RWPE2 (cell line): Measurements from ENCODE around the gene ARHGEF28.

Experiments
- ATAC-seq: fragments of 200-7000 bp; cut with Tn5 transposase; 3 replicates; pipeline ENCODE4 v1.9.1; 2021; ENCODE audit warnings: low read depth
- DNase-seq: peaks from one replicate; pipeline ENCODE4 v3.0.0-alpha.2; 2020; ENCODE audit warnings: low spot score
- H3K27ac ChIP-seq: fragments of 450-650 bp; 2 replicates; pipeline ENCODE4 v1.5.1; 2017; ENCODE audit warnings: mild to moderate bottlenecking; ENCODE audit not compliant: poor library complexity, severe bottlenecking
- H3K27me3 ChIP-seq: fragments of 250-450 bp; sonication (Bioruptor Pico); 2 replicates; pipeline ENCODE4 v1.5.1; 2021; ENCODE audit warnings: mild to moderate bottlenecking, moderate library complexity; ENCODE audit not compliant: insufficient read depth, poor library complexity, severe bottlenecking
- H3K36me3 ChIP-seq: fragments of 250-450 bp; sonication (Bioruptor Pico); 2 replicates; pipeline ENCODE4 v1.5.1; 2020; ENCODE audit warnings: low read depth, mild to moderate bottlenecking, moderate library complexity
- H3K4me1 ChIP-seq: fragments of 250-450 bp; sonication (Bioruptor Pico); 2 replicates; pipeline ENCODE4 v1.5.1; 2021; ENCODE audit warnings: mild to moderate bottlenecking, moderate library complexity; ENCODE audit not compliant: insufficient read depth, poor library complexity, severe bottlenecking
- H3K4me3 ChIP-seq: fragments of 250-450 bp; sonication (Bioruptor Pico); 2 replicates; pipeline ENCODE4 v1.5.1; 2021; ENCODE audit warnings: mild to moderate bottlenecking, moderate library complexity; ENCODE audit not compliant: severe bottlenecking
- H3K9me3 ChIP-seq: fragments of 250-450 bp; sonication (Bioruptor Pico); 2 replicates; pipeline ENCODE4 v1.5.1; 2021; ENCODE audit warnings: mild to moderate bottlenecking, moderate library complexity; ENCODE audit not compliant: severe bottlenecking
- CTCF ChIP-seq: fragments of 450-650 bp; IDR thresholded peaks from one replicate; pipeline ENCODE4 v1.5.1; 2017; ENCODE audit warnings: mild to moderate bottlenecking, moderate library complexity; ENCODE audit not compliant: poor library complexity, severe bottlenecking

Gene ARHGEF28

DNA sequence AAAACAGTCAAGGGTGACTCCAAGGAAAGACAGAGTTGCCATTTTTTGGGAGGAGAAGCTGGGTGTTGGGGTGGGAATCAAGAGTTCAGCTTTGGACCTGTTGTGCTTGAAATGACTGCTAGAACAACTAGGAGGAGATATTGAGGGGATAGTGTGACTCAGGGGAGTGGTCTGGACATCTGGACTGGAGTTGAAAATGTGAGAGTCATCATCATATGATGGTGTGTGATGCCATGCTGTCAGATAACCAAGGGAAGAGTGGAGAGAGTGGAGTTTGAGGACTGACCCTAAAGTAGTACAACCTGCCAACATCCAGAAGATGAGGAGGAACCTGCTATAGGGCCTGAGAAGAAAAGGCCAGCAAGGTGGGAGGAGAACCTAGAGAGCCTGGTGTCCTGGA, 199.7 kb downstream of the ARHGEF28 start:
- no peak for DNase-seq
- peaks cover 39% of the 10 kb centered on the region for H3K4me1 ChIP-seq
- H3K9me3 ChIP-seq = no peaks in the 10 kb centered on the region
- H3K4me3 ChIP-seq = no peak overlapping the region
- peak overlapping the region; percentile 49 for H3K27ac ChIP-seq
- H3K36me3 ChIP-seq = peaks cover 23% of the 10 kb centered on the region
- no peak for ATAC-seq
- TF ChIP-seq CTCF = no peak
- no peaks in the 10 kb centered on the region for H3K27me3 ChIP-seq

DNA sequence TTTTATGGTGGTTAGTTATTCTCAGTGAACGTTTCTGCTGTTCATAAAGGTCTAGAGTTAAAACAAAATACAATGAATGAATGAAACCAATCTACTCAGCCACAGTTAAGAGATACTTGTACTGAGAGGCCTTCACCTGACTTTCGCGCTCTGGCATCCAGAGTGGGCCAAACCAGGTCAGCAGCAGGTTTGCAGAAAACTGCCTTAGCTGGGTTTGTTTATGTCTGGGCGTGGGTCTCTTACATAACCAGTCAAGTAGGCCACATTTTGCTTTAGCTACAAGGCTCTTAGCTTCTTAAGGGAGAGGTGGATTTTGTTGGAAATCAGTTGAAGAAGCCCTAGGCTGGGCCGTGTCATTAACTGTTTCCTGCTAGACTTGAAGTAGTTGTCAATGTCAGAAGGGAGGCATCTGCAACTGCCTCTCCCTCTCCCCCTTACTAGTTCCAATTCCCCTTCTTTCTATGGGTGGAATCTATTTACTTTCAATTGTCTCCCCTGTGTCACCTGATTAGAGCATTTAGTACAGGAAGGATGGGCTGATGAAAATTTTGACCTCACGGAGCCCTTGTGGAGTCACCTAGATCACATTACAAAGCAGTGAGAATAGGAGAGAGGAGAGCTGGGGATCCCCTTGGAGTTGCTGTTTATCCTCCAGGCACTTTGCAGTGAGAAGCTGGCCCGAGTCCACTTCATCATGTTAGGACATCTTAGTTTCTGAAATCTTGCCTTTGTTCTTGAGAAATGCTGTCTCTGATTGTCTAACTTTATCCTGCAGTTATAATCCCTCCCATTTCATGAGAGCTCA, 200.5 kb downstream of the ARHGEF28 start:
- peak; percentile 83 for DNase-seq

DNA sequence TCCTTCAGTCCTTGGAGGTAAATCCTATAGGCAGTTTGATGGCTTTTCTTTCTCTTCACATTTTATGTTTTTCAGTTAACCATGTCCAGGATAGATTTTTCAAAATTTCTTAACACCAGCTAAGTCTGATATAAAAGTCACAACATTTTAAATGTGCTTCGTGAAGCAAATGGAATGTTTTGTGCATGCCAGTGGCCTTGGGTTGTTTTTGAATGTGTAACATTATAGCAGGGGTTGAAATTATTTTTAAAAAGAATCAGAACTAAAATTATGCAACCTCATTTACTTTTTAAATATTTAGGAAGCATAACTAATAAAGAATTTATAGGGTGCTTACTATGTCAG, 201.1 kb downstream of the ARHGEF28 start:
- peaks cover 42% of the 10 kb centered on the region for H3K4me1 ChIP-seq
- H3K36me3 ChIP-seq = peaks cover 27% of the 10 kb centered on the region
- ATAC-seq (no peak), DNase-seq (no peak)
- H3K27ac ChIP-seq = peak overlapping the region; percentile 49
- H3K27me3 ChIP-seq = no peaks in the 10 kb centered on the region
- no peak overlapping the region for H3K4me3 ChIP-seq
- no peak for TF ChIP-seq CTCF
- no peaks in the 10 kb centered on the region for H3K9me3 ChIP-seq

More for the DNA sequence above, 200.5 kb downstream of the ARHGEF28 start:
- Histone ChIP-seq H3K27me3 (no peaks in the 10 kb centered on the region), H3K4me3 (no peak overlapping the region), H3K9me3 (no peaks in the 10 kb centered on the region), H3K27ac (peak overlapping the region; percentile 49), H3K36me3 (peaks cover 28% of the 10 kb centered on the region), H3K4me1 (peaks cover 45% of the 10 kb centered on the region)
- ATAC-seq = peak; percentile 93
- no peak for TF ChIP-seq CTCF

GRCh38 chr5:73828465-73828864, 202.5 kb downstream of the ARHGEF28 start:
- Histone ChIP-seq H3K36me3 (peaks cover 37% of the 10 kb centered on the region), H3K9me3 (no peaks in the 10 kb centered on the region), H3K4me3 (no peak overlapping the region), H3K4me1 (peaks cover 28% of the 10 kb centered on the region), H3K27ac (no peak overlapping the region), H3K27me3 (no peaks in the 10 kb centered on the region)
- ATAC-seq (no peak), DNase-seq (no peak)
- TF ChIP-seq CTCF = no peak

GRCh38 chr5:73830646-73831045, 204.7 kb downstream of the ARHGEF28 start:
- no peak for DNase-seq
- peaks cover 23% of the 10 kb centered on the region for H3K4me1 ChIP-seq
- peaks cover 46% of the 10 kb centered on the region for H3K36me3 ChIP-seq
- H3K9me3 ChIP-seq = no peaks in the 10 kb centered on the region
- ATAC-seq = no peak
- no peak overlapping the region for H3K4me3 ChIP-seq
- TF ChIP-seq CTCF = no peak
- no peaks in the 10 kb centered on the region for H3K27me3 ChIP-seq
- H3K27ac ChIP-seq = no peak overlapping the region
